ENCODE results near the gene PEX19. TPM values are rescaled to one million over a fixed set of nuclear protein-coding genes. Genes with fewer than 3 reads are reported as not detected.

Gene PEX19
- total RNA-seq, 2 experiments from 2014 or later, result 50.0 to 61.1 TPM

DNA sequence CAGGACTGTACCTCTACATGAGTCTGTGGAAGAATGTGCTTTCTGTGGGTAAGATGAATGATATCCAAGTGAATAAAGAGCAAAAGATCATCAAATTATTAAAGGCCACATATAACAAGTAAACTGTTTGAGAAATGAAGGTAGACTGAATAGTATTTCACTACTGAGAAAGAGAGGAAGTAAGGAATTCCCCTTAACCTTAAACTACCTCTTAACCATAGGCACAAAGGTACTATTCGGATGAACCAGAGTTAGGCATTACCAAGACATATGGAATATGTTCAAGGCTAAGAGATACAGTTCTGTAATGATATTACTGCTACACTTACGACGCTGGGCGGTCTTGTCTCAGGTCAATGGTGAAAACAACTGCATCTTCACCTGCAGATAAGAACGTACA lies 48.1 kb downstream of the PEX19 start:
- ChIA-PET POLR2A (no interaction called here), CTCF (no interaction called here)
- Mint-ChIP-seq H3K27me3 (no peaks in the 10 kb centered on the region), H3K36me3 (peaks cover 39% of the 10 kb centered on the region), H3K4me3 (no peak overlapping the region), H3K9me3 (no peaks in the 10 kb centered on the region), H3K27ac (no peak overlapping the region), H3K4me1 (ENCODE audit: low read depth) (peaks cover 16% of the 10 kb centered on the region)
- intact Hi-C loops (cut with micrococcal nuclease), result no loop called here
- no peak for DNase-seq

- ChIA-PET CTCF (interaction anchor here (3.3 to 4.0 kb wide), 2 partner anchors 19 to 59 kb away, joined by 14 to 28 read pairs; no protein-coding TSS in a partner anchor), POLR2A (interaction anchor here (1.3 kb wide), 1 partner anchor 19 kb away, joined by 3 read pairs; no protein-coding TSS in a partner anchor)
- H3K9me3 Mint-ChIP-seq, result no peaks in the 10 kb centered on the region
- peaks cover 43% of the 10 kb centered on the region for H3K36me3 Mint-ChIP-seq
- H3K27ac Mint-ChIP-seq, result no peak overlapping the region
- no peak overlapping the region for H3K4me3 Mint-ChIP-seq
- intact Hi-C loops (cut with micrococcal nuclease), result no loop called here
- no peak for DNase-seq
- H3K27me3 Mint-ChIP-seq, result no peaks in the 10 kb centered on the region
- H3K4me1 Mint-ChIP-seq (ENCODE audit: low read depth), result peaks cover 16% of the 10 kb centered on the region
Observed at GRCh38 chr1:160232911-160233310, 52.0 kb downstream of the PEX19 start.

DNA sequence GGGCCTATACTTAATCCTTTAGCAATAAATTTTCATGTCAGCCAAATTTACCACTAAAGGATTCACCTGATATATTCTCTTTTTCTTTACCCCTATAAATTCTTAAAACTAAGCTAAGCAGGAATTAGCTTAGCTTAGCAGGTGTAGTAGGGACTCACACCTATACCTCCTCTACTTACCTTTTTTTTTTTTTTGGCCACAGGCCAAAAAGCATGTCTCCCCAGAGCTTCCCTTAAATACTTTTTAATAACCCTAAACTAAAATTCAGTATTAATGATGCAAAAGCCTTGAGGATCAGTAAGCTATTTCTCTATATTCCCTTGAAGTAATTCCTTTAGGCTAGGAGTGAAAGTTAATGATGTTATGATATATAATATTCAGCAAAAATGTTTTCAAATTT lies 56.5 kb downstream of the PEX19 start:
- Mint-ChIP-seq H3K36me3 (peaks cover 33% of the 10 kb centered on the region), H3K27ac (no peak overlapping the region), H3K9me3 (no peaks in the 10 kb centered on the region), H3K4me3 (no peak overlapping the region), H3K27me3 (no peaks in the 10 kb centered on the region), H3K4me1 (ENCODE audit: low read depth) (peaks cover 2% of the 10 kb centered on the region)
- ChIA-PET POLR2A (interaction anchor here (0.7 to 0.8 kb wide), 4 partner anchors 17 to 148 kb away, joined by 3 to 6 read pairs (median 4); no protein-coding TSS in a partner anchor), CTCF (interaction anchor here (0.8 to 5.2 kb wide), 4 partner anchors 12 to 63 kb away, joined by 3 to 36 read pairs (median 10); no protein-coding TSS in a partner anchor)
- DNase-seq, result no peak
- intact Hi-C loops (cut with micrococcal nuclease), result no loop called here

DNA sequence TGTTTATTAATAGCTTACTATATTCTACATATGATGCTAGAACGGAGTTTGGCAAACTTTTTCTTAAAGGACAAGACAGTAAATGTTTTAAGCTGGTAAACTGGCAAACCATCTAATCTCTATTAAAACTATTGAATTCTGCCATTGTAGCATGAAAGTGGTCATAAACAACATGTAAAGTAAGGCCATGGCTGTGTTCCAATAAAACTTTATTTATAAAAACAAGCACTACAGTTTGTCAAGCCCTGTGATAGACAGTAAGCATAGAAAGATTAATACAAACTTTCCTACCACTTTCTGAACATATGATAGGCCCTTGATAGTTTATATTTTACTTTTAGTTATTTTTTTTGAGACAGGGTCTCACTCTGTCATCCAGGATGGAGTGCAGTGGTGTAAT lies 57.4 kb downstream of the PEX19 start:
- no peak overlapping the region for H3K4me3 Mint-ChIP-seq
- intact Hi-C loops (cut with micrococcal nuclease), result no loop called here
- ChIA-PET POLR2A (no interaction called here), CTCF (interaction anchor here (3.3 to 5.2 kb wide), 2 partner anchors 25 to 64 kb away, joined by 15 to 36 read pairs; no protein-coding TSS in a partner anchor)
- no peaks in the 10 kb centered on the region for H3K4me1 Mint-ChIP-seq (ENCODE audit: low read depth)
- H3K36me3 Mint-ChIP-seq, result peaks cover 35% of the 10 kb centered on the region
- H3K27me3 Mint-ChIP-seq, result no peaks in the 10 kb centered on the region
- no peak for DNase-seq
- no peaks in the 10 kb centered on the region for H3K9me3 Mint-ChIP-seq
- H3K27ac Mint-ChIP-seq, result no peak overlapping the region

DNA sequence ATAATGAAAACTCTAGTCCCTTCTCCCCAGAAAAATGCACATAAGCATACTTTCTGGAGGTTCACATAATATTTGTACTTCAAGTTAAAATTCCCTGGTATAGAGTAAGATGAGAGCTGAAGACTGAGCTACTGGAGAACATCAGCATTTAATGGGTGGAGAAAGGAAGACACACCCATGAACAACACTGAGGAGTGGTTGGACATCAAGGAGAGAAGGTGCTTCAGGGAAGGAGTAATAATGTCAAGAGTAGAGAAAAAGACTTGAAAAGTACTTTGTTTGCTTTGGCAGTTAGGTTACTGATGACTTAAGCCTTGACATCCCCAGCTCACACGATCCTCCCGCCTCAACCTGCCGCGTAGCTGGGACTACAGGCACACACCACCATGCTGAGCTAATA lies 57.9 kb downstream of the PEX19 start:
- Mint-ChIP-seq H3K4me3 (no peak overlapping the region), H3K4me1 (ENCODE audit: low read depth) (no peaks in the 10 kb centered on the region), H3K27me3 (no peaks in the 10 kb centered on the region), H3K27ac (no peak overlapping the region), H3K36me3 (peaks cover 37% of the 10 kb centered on the region), H3K9me3 (no peaks in the 10 kb centered on the region)
- ChIA-PET CTCF (interaction anchor here (1.1 to 5.2 kb wide), 2 partner anchors 16 to 64 kb away, joined by 3 to 36 read pairs; no protein-coding TSS in a partner anchor), POLR2A (no interaction called here)
- intact Hi-C loops (cut with micrococcal nuclease), result no loop called here
- DNase-seq, result no peak

Other genes with a start within 250 kb of the PEX19 start
- not detected for gene KCNJ10, start 215.0 kb downstream of the PEX19 start, total RNA-seq
- not detected for gene KCNJ9, start 203.6 kb downstream of the PEX19 start, total RNA-seq
- 10 to 100 TPM; 31.2 to 34.5 TPM for gene IGSF8, start 186.5 kb downstream of the PEX19 start, total RNA-seq
- gene ATP1A2, start 169.4 kb downstream of the PEX19 start, total RNA-seq, result not detected
- not detected for gene ATP1A4, start 133.5 kb downstream of the PEX19 start, total RNA-seq
- gene CASQ1, start 94.6 kb downstream of the PEX19 start, total RNA-seq, result not detected
- gene PEA15, start 79.7 kb downstream of the PEX19 start, total RNA-seq, result 10 to 100 TPM; 51.8 to 51.9 TPM
- 100 to 1,000 TPM; 142 to 150 TPM for gene DCAF8, start 22.6 kb downstream of the PEX19 start, total RNA-seq
- 100 to 1,000 TPM; 132 TPM for gene COPA, start 58.1 kb upstream of the PEX19 start, total RNA-seq
- 10 to 100 TPM; 39.8 to 42.6 TPM for gene NCSTN, start 58.2 kb upstream of the PEX19 start, total RNA-seq
- gene NHLH1, start 81.9 kb upstream of the PEX19 start, total RNA-seq, result under 1 TPM; 0.22 to 0.45 TPM
- gene VANGL2, start 115.4 kb upstream of the PEX19 start, total RNA-seq, result not detected
- gene SLAMF6, start 238.1 kb upstream of the PEX19 start, total RNA-seq, result 10 to 100 TPM; 38.3 to 40.9 TPM

Data from activated CD4-positive, alpha-beta memory T cell treated with anti-CD3 and anti-CD28 coated beads for 36 hours (primary cell).